HG03469 (cell line): ENCODE results near the gene UNC50.
"Not testable (repeated sequence)": the region's sequence is repeated elsewhere in the genome, so short reads cannot be mapped to it uniquely, and the experiment has no call there.

ENCODE experiments used
- ATAC-seq: cut with Tn5 transposase; IDR thresholded peaks from one replicate; pipeline ENCODE4 v1.9.1; 2021; ENCODE audit warnings: mild to moderate bottlenecking, moderate library complexity, moderate number of reproducible peaks; ENCODE audit not compliant: unreplicated experiment

UNC50 gene

GRCh38 chr2:98573426-98573825 is 35.0 kb upstream of the UNC50 start:
- no peak for ATAC-seq

GRCh38 chr2:98576666-98577312 is 31.6 kb upstream of the UNC50 start:
- no peak for ATAC-seq

- no peak for ATAC-seq
Observed at GRCh38 chr2:98577313-98577712, 31.1 kb upstream of the UNC50 start.

GRCh38 chr2:98578231-98578630 is 30.2 kb upstream of the UNC50 start:
- ATAC-seq: no peak

- no peak for ATAC-seq
Observed at GRCh38 chr2:98579926-98580325, 28.5 kb upstream of the UNC50 start.

- no peak for ATAC-seq
Observed at GRCh38 chr2:98580656-98581284, 27.6 kb upstream of the UNC50 start.

GRCh38 chr2:98582523-98582922 is 25.9 kb upstream of the UNC50 start:
- no peak for ATAC-seq

- ATAC-seq: no peak
Observed at GRCh38 chr2:98583276-98583675, 25.1 kb upstream of the UNC50 start.

- no peak for ATAC-seq
Observed at GRCh38 chr2:98583816-98584618, 24.4 kb upstream of the UNC50 start.

GRCh38 chr2:98585386-98585785 is 23.0 kb upstream of the UNC50 start:
- no peak for ATAC-seq

GRCh38 chr2:98586551-98587140 is 21.7 kb upstream of the UNC50 start:
- no peak for ATAC-seq

- no peak for ATAC-seq
Observed at GRCh38 chr2:98588880-98589431, 19.4 kb upstream of the UNC50 start.

GRCh38 chr2:98589489-98589888 is 18.9 kb upstream of the UNC50 start:
- no peak for ATAC-seq

- ATAC-seq: no peak
Observed at GRCh38 chr2:98592565-98592964, 15.8 kb upstream of the UNC50 start.

- ATAC-seq: not testable (repeated sequence)
Observed at GRCh38 chr2:98594665-98595064, 13.7 kb upstream of the UNC50 start.

- no peak for ATAC-seq
Observed at GRCh38 chr2:98598781-98599428, 9.5 kb upstream of the UNC50 start.

- ATAC-seq: no peak
Observed at GRCh38 chr2:98601532-98602132, 6.8 kb upstream of the UNC50 start.

- ATAC-seq: no peak
Observed at GRCh38 chr2:98604547-98604946, 3.8 kb upstream of the UNC50 start.

GRCh38 chr2:98605076-98605475 is 3.3 kb upstream of the UNC50 start:
- no peak for ATAC-seq

GRCh38 chr2:98606431-98606830 is 2.0 kb upstream of the UNC50 start:
- no peak for ATAC-seq
